ENCODE results near the gene MAML2.

MAML2 gene

GRCh38 chr11:96024666-96025065 lies 318.3 kb downstream of the MAML2 start:
- H3K27me3 Mint-ChIP-seq: no peaks in the 10 kb centered on the region
- no peak for ATAC-seq (replicated peaks)
- peaks cover 3% of the 10 kb centered on the region for H3K36me3 Mint-ChIP-seq (ENCODE audit: insufficient read depth)
- DNase-seq: no peak
- H3K4me3 Mint-ChIP-seq: no peak overlapping the region
- H3K4me1 Mint-ChIP-seq (ENCODE audit: low read depth in 2 of 2): peaks cover 3 to 5% of the 10 kb centered on the region in 2 donors
- no peaks in the 10 kb centered on the region for H3K9me3 Mint-ChIP-seq
- no peak overlapping the region for H3K27ac Mint-ChIP-seq

- DNase-seq (no peak), ATAC-seq (replicated peaks) (no peak)
- no peak overlapping the region for H3K27ac Mint-ChIP-seq
- no peak overlapping the region for H3K4me3 Mint-ChIP-seq
- H3K4me1 Mint-ChIP-seq (ENCODE audit: low read depth in 2 of 2): peaks cover 3 to 5% of the 10 kb centered on the region in 2 donors
- no peaks in the 10 kb centered on the region for H3K9me3 Mint-ChIP-seq
- H3K36me3 Mint-ChIP-seq (ENCODE audit: insufficient read depth): peaks cover 3% of the 10 kb centered on the region
- no peaks in the 10 kb centered on the region for H3K27me3 Mint-ChIP-seq
These were observed 319.7 kb downstream of the MAML2 start for GRCh38 chr11:96023275-96023674.

GRCh38 chr11:96021901-96022650 lies 320.9 kb downstream of the MAML2 start:
- Mint-ChIP-seq H3K36me3 (ENCODE audit: insufficient read depth) (peaks cover 3% of the 10 kb centered on the region), H3K9me3 (no peaks in the 10 kb centered on the region), H3K27me3 (no peaks in the 10 kb centered on the region), H3K4me1 (ENCODE audit: low read depth in 2 of 2) (peaks cover 3 to 5% of the 10 kb centered on the region in 2 donors), H3K27ac (no peak overlapping the region), H3K4me3 (no peak overlapping the region)
- DNase-seq: no peak
- ATAC-seq (replicated peaks): no peak

- peaks cover 13 to 16% of the 10 kb centered on the region in 2 donors for H3K4me1 Mint-ChIP-seq (ENCODE audit: low read depth in 2 of 2)
- H3K36me3 Mint-ChIP-seq (ENCODE audit: insufficient read depth): peaks cover 3% of the 10 kb centered on the region
- H3K4me3 Mint-ChIP-seq: no peak overlapping the region
- DNase-seq: no peak
- no peak overlapping the region for H3K27ac Mint-ChIP-seq
- ATAC-seq (replicated peaks): no peak
- no peaks in the 10 kb centered on the region for H3K27me3 Mint-ChIP-seq
- no peaks in the 10 kb centered on the region for H3K9me3 Mint-ChIP-seq
These were observed 322.9 kb downstream of the MAML2 start for GRCh38 chr11:96019810-96020747.

GRCh38 chr11:96019281-96019680 lies 323.7 kb downstream of the MAML2 start:
- H3K27me3 Mint-ChIP-seq: no peaks in the 10 kb centered on the region
- no peak overlapping the region for H3K27ac Mint-ChIP-seq
- no peaks in the 10 kb centered on the region for H3K9me3 Mint-ChIP-seq
- H3K4me1 Mint-ChIP-seq (ENCODE audit: low read depth in 2 of 2): peaks cover 14 to 24% of the 10 kb centered on the region in 2 donors
- H3K36me3 Mint-ChIP-seq (ENCODE audit: insufficient read depth): peaks cover 3% of the 10 kb centered on the region
- DNase-seq (no peak), ATAC-seq (replicated peaks) (no peak)
- no peak overlapping the region for H3K4me3 Mint-ChIP-seq

GRCh38 chr11:96017856-96018255 lies 325.1 kb downstream of the MAML2 start:
- Mint-ChIP-seq H3K36me3 (ENCODE audit: insufficient read depth) (peaks cover under 1% of the 10 kb centered on the region), H3K27me3 (no peaks in the 10 kb centered on the region), H3K9me3 (no peaks in the 10 kb centered on the region), H3K4me1 (ENCODE audit: low read depth in 2 of 2) (peaks cover 28 to 38% of the 10 kb centered on the region in 2 donors), H3K27ac (no peak overlapping the region), H3K4me3 (no peak overlapping the region)
- ATAC-seq (replicated peaks) (no peak), DNase-seq (no peak)

- peaks cover 28 to 47% of the 10 kb centered on the region in 2 donors for H3K4me1 Mint-ChIP-seq (ENCODE audit: low read depth in 2 of 2)
- H3K27me3 Mint-ChIP-seq: no peaks in the 10 kb centered on the region
- H3K27ac Mint-ChIP-seq: peak overlapping the region; percentile 22 to 47
- H3K4me3 Mint-ChIP-seq: no peak overlapping the region
- no peak for DNase-seq
- H3K36me3 Mint-ChIP-seq (ENCODE audit: insufficient read depth): no peaks in the 10 kb centered on the region
- no peak for ATAC-seq (replicated peaks)
- H3K9me3 Mint-ChIP-seq: no peaks in the 10 kb centered on the region
These were observed 326.0 kb downstream of the MAML2 start for GRCh38 chr11:96016978-96017502.

GRCh38 chr11:96015906-96016565 lies 327.0 kb downstream of the MAML2 start:
- no peak overlapping the region for H3K4me3 Mint-ChIP-seq
- H3K36me3 Mint-ChIP-seq (ENCODE audit: insufficient read depth): no peaks in the 10 kb centered on the region
- no peaks in the 10 kb centered on the region for H3K9me3 Mint-ChIP-seq
- H3K4me1 Mint-ChIP-seq (ENCODE audit: low read depth in 2 of 2): peaks cover 30 to 48% of the 10 kb centered on the region in 2 donors
- H3K27ac Mint-ChIP-seq: peak overlapping the region; percentile 47 to 89
- H3K27me3 Mint-ChIP-seq: no peaks in the 10 kb centered on the region
- peak; percentile 7 to 22 (median 7) for DNase-seq
- ATAC-seq (replicated peaks): peak; percentile 64

GRCh38 chr11:96014217-96014616 lies 328.8 kb downstream of the MAML2 start:
- Mint-ChIP-seq H3K9me3 (no peaks in the 10 kb centered on the region), H3K27me3 (no peaks in the 10 kb centered on the region), H3K36me3 (ENCODE audit: insufficient read depth) (no peaks in the 10 kb centered on the region), H3K4me1 (ENCODE audit: low read depth in 2 of 2) (peaks cover 30 to 45% of the 10 kb centered on the region in 2 donors), H3K27ac (peak overlapping the region; percentile 86 to 89), H3K4me3 (peak overlapping the region; percentile 38 to 56)
- ATAC-seq (replicated peaks) (peak; percentile 57), DNase-seq (peak in 1 of 3 experiments; percentile 12)

GRCh38 chr11:96013461-96014213 lies 329.4 kb downstream of the MAML2 start:
- H3K9me3 Mint-ChIP-seq: no peaks in the 10 kb centered on the region
- H3K27ac Mint-ChIP-seq: peak overlapping the region; percentile 86 to 89
- no peaks in the 10 kb centered on the region for H3K27me3 Mint-ChIP-seq
- ATAC-seq (replicated peaks) (no peak), DNase-seq (no peak)
- H3K36me3 Mint-ChIP-seq (ENCODE audit: insufficient read depth): no peaks in the 10 kb centered on the region
- H3K4me1 Mint-ChIP-seq (ENCODE audit: low read depth in 2 of 2): peaks cover 30 to 45% of the 10 kb centered on the region in 2 donors
- peak overlapping the region; percentile 38 to 56 for H3K4me3 Mint-ChIP-seq

- peak; percentile 3 to 29 (median 14) for DNase-seq
- Mint-ChIP-seq H3K27ac (peak overlapping the region; percentile 53 to 89), H3K4me1 (ENCODE audit: low read depth in 2 of 2) (peaks cover 30 to 45% of the 10 kb centered on the region in 2 donors), H3K36me3 (ENCODE audit: insufficient read depth) (no peaks in the 10 kb centered on the region), H3K27me3 (no peaks in the 10 kb centered on the region), H3K4me3 (peak overlapping the region; percentile 7 to 56), H3K9me3 (no peaks in the 10 kb centered on the region)
- peak; percentile 70 for ATAC-seq (replicated peaks)
These were observed 330.7 kb downstream of the MAML2 start for GRCh38 chr11:96012086-96012824.

- DNase-seq: no peak
- H3K4me3 Mint-ChIP-seq: no peak overlapping the region
- H3K27ac Mint-ChIP-seq: no peak overlapping the region
- peaks cover 26 to 38% of the 10 kb centered on the region in 2 donors for H3K4me1 Mint-ChIP-seq (ENCODE audit: low read depth in 2 of 2)
- H3K36me3 Mint-ChIP-seq (ENCODE audit: insufficient read depth): no peaks in the 10 kb centered on the region
- ATAC-seq (replicated peaks): no peak
- H3K27me3 Mint-ChIP-seq: no peaks in the 10 kb centered on the region
- no peaks in the 10 kb centered on the region for H3K9me3 Mint-ChIP-seq
These were observed 332.3 kb downstream of the MAML2 start for GRCh38 chr11:96010683-96011082.

Measured in effector memory CD8-positive, alpha-beta T cell (primary cell).